HK-2 (cell line): ENCODE results near the gene COL4A2.

ENCODE experiments used
- DNase-seq: peaks from one replicate; pipeline ENCODE4 v3.0.0-alpha.2; 2018; ENCODE audit not compliant: unreplicated experiment

The COL4A2 gene

GRCh38 chr13:110339975-110340550 is 33.0 kb downstream of the COL4A2 start:
- no peak for DNase-seq

GRCh38 chr13:110340812-110341444 is 33.8 kb downstream of the COL4A2 start:
- DNase-seq, result no peak

DNA sequence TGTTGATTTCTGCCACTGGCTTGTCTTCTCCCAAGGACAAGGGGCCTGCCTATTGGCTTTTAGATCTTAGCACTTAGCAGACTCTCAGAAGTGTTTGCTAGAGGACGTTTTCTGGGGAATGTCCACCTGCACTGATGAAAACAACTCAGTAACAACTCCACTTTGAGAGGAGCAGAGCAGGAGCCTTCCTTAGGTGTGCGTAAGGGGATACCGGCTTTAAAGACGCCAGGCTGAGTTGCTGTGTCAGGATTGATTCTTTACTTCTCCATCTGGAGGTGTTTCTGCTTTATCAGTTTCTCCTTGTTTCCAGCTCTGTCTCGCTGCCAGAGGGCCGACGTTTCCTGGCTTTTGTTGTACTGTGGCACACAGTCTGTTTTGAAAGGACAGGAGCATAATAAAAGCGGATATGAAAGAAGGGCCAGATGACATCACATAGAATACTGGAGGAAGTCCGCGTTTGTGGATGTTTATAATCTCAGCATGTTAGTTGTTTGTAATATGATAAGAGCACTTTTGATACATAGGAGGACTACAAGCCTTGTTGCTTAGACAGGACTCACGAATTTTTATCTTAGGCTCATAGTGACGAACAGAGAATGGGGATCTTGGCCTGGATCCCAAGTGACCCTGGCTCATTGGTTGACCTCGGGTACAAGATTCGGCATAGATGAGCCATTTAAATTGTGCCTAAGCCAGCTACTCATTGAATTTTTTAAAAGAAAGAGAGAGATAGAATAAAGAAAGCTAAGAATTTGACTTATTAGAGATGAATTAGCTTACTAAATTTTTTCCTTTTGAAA is 34.6 kb downstream of the COL4A2 start:
- no peak for DNase-seq

DNA sequence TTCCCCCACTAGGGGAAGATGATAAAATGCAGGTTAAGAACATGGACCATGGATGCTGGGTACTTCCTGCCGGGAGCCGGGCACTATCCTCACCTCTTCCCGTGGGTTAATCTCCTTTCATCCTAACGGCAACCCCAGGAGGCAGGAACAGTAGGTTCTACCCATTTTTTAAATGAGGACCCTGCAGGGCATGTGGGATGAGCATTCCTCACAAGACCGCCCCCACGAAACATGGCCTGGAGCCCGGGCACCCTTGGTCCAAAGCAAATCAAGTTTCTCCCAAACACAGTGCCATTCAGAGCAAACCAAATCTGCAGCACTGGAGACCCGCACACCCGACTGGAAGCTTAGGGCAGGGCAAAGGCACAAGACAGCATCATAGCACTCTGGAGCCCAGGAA is 35.4 kb downstream of the COL4A2 start:
- no peak for DNase-seq

GRCh38 chr13:110343241-110343865 is 36.3 kb downstream of the COL4A2 start:
- DNase-seq, result no peak

DNA sequence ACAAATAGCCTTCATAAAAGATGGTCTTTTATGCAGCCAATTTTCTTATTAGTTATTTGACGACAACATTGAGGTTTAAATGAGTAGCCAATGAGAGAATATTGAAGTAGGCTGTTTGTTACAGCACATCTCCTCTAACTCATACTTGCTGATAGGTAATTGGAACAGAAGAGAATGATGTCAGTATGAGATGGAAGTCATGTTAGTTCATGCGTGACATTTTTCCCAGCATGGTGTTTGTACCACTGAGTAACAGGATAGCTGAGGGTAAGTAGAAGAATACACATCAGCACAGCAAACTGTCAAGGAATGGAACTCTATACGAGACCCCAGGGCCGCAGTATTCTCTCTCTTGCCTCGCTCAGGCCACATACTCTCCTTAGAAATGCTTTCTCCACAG is 37.2 kb downstream of the COL4A2 start:
- DNase-seq, result no peak

GRCh38 chr13:110345266-110345665 is 38.2 kb downstream of the COL4A2 start:
- DNase-seq, result no peak

- no peak for DNase-seq
Observed at GRCh38 chr13:110345701-110346100, 38.6 kb downstream of the COL4A2 start.

GRCh38 chr13:110346661-110347067 is 39.6 kb downstream of the COL4A2 start:
- peak; percentile 41 for DNase-seq

DNA sequence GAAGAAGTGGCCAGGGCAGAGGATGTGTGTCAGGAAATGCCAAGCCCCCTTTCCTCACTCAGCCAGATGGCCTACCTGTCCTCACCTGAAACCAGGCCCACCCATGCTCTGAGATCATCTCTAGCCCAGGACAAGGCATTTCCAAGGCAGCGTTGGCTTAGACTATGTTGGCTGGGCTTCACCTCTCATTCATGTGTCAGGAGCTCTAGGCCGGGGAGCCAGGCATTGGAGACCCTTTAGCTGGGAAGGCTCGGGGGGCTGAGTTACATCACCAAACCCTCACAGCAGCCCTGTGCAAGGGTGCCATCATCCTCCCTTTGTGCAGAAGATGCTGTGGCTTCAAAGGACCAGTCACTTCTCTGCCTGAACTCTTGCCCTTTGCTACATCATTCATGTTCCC is 40.0 kb downstream of the COL4A2 start:
- no peak for DNase-seq

- peak; percentile 83 for DNase-seq
Observed at GRCh38 chr13:110347535-110348308, 40.6 kb downstream of the COL4A2 start.

- no peak for DNase-seq
Observed at GRCh38 chr13:110348309-110349105, 41.4 kb downstream of the COL4A2 start.

DNA sequence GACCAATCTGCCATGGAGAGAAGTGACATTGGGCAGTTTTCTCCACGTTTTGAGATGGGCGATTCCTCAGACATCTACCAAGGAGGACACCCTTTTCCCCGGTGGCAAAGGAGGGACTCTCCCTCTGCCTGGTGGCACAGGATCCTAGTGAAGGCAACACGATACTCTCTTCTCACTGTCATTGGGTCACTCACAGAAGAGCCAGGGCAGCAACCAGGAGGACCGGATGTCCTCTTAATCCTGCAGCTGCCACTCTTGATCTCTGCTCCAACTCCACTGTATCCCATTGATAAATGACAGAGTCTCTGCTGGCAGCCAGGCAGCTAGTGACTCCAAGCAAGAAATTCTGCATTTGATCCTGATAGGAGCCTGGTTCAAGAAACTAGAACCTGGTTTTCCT is 42.2 kb downstream of the COL4A2 start:
- no peak for DNase-seq

DNA sequence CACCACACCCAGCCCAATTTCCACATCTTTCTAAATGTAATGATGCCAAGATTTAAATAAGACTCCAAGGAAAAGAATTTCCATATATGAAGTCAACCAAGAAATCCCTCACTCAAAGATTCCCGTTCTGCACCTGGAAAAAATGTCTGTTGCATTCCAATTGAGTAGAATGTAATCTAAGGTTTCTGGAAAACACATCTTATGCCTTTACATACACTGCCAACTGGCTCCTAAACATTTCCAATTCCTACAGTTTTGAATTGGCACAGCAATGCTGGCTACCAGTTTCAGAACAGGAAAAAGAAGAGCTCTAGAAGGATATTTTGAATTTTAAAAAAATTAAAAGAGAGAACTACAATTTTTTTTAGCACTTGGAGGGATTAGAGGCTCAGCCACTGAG is 43.0 kb downstream of the COL4A2 start:
- no peak for DNase-seq

DNA sequence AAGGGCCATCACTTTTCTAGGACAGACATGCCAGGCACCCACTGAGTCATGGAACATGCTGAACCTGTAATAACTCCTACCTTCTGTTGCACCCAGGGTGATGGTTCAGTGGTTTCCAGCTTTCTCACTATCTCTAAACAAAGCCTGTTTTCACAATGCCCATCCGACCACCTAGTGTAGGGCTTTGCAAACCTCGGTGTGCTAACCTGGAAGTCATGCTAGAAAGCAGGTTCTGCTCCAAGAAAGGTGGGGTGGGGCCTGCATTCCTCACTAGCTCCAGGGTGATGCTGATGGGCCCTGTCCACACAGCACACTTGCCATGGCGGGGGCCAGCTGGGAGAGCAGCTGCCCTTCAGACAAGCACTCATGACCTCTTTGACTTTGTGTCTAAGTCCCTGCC is 43.4 kb downstream of the COL4A2 start:
- no peak for DNase-seq

DNA sequence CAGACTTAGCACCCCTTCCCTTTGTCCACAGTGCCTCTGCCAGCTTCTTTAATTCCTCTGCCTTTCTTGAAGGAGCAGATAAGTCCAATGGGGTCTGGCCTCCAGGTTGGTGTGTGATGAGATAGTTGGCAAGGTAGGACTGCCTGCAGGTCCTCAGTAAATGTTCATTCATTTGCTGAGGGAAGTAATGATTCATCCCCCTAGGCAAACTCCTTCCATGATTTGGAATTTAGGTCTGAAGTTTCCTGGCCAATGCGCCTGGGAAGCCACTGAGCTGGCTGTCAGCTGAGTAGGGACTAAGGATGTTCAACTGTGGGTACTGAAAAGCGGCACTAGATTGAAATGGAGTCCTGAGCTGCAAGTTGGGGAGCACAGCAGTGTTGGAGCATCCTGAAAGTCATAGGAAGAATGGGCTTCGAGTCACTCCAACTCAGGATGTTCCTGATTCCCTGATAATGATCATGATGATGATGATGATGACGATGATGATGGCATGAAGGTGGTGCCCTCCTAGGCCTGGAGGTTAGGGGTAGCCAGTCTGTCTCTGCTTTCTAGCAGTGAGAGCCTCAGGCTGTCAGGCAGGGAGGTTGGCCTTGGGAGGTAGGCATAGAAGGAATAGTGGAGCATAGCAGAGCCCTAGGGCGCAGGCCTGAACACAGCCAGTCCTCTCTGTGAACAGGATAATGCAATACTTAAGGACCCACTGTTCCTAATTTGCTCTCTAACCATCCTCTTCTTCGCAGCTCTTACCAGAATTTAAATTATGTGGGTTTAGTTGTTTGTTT is 44.7 kb downstream of the COL4A2 start:
- no peak for DNase-seq

DNA sequence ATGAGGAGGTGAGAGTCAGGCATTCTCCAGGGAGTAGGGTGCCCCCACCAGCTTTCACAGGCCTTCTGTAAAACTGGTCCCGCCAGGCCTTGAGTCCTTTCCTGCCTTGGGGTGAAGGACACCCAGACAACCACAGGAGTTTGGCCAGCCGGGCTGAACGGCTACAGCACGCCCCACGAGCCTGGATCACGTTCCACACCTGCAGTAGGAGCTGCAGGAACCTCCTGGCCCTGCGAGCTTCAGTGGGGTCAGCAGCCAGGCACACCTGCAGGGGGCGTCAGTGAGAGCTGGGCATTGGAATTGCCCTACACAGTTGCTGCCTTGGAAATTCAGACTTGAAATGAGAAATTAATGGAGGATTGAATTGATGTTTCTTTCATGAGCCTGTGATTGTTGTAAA is 45.7 kb downstream of the COL4A2 start:
- DNase-seq, result no peak

DNA sequence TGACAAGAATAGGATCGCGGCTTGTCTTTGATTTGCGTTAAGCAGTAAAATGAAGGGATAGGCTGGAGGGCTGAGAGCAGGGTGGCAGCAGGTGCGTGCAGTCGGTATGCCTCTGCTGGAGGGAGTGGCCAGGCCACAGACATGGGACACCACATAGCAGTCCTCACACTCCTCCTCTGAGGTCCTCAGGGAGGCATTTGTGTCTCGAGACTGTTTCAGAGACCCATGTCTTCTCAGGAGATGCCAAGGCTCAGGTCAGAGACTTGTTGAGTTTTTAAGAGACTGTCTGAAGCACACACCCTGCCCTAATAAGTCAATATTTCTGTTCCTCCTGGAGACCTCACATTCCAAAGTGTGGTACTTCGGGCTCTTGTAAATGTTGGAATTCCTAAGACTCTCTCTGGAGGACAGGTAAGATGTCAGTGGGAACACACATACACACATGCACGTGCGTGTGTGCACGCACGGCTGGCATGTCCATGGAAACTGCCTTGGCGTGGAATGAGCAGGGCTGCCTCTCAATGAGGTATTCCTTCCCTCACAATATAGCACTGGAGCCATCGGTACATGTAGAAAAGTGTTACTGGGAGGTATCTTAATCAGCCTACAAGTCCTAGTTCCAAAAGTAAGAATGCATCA is 46.4 kb downstream of the COL4A2 start:
- no peak for DNase-seq

DNA sequence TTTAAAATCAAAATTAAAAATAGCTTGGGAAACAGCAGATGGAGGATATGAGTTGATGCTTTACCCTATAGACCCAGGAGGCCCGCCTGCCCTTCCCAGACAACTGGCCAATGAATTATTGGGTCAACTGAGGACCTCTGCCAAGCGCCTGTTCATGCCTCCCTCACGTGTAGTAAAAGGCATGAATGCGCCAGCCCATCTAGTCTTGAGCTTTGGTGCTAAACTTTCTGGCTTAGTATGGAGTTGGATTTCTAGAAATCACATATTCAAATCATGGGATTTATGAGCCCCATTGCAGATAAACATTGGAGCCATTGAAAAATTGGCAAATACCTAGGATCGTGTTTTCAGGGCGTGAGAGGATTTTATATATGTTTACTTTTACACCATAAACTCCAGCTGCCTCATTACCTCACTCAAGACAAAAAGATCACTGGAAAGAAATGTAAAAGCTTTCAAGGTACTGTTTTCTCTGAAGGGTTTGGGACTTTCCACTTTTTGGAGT is 47.1 kb downstream of the COL4A2 start:
- no peak for DNase-seq
